Measurements from ENCODE around the gene SETDB1.

The SETDB1 gene

GRCh38 chr1:150887018-150887417 is 39.1 kb upstream of the SETDB1 start, which contains the start of gene CTXND2:
Gene CTXND2 (plus strand): TSS chr1:150887136. CDS start chr1:150912315, 25,179 bp downstream.
- H3K79me2 ChIP-seq (ENCODE audit: insufficient read depth, low read length): no peaks in the 10 kb centered on the region
- peaks cover 10% of the 10 kb centered on the region; the same call in 1 of the 2 replicates for H3F3A ChIP-seq (ENCODE audit: low read depth)
- no peak within 1 kb of the TSS for H3K9ac ChIP-seq (ENCODE audit: low read depth, low read length, poor library complexity, severe bottlenecking)
- no peaks in the 10 kb centered on the region for H3K9me3 ChIP-seq (ENCODE audit: insufficient read depth, low read depth, low read length)
- no peaks in the 10 kb centered on the region for H4K20me1 ChIP-seq (ENCODE audit: insufficient read depth, low read length, poor library complexity, severe bottlenecking)
- no peak for TF ChIP-seq CTCF (conservative IDR thresholded peaks at IDR 0.05; ENCODE audit: low read length)
- TF ChIP-seq EZH2phosphoT487 (IDR thresholded peaks at IDR 0.05; ENCODE audit: borderline replicate concordance): no peak
- H2AFZ ChIP-seq (ENCODE audit: low read length): no peak within 1 kb of the TSS
- no peaks in the 10 kb centered on the region for H3K9me2 ChIP-seq (replicated peaks; ENCODE audit: low read depth, low read length)
- no peaks in the 10 kb centered on the region for H3K27me3 ChIP-seq (ENCODE audit: insufficient read depth, low read length, poor library complexity, severe bottlenecking)
- H3K4me1 ChIP-seq (ENCODE audit: insufficient read depth, low read length, poor library complexity, severe bottlenecking): peaks cover 29% of the 10 kb centered on the region
- H3K4me3 ChIP-seq (ENCODE audit: low read length, poor library complexity, severe bottlenecking): no peak within 1 kb of the TSS
- no peak within 1 kb of the TSS for H3K4me2 ChIP-seq (ENCODE audit: low read depth, low read length, poor library complexity, severe bottlenecking)
- no peaks in the 10 kb centered on the region for H3K36me3 ChIP-seq (ENCODE audit: insufficient read depth, low read length)

GRCh38 chr1:150888727-150889126 is 37.4 kb upstream of the SETDB1 start:
- Histone ChIP-seq H2AFZ (ENCODE audit: low read length) (no peak overlapping the region), H4K20me1 (ENCODE audit: insufficient read depth, low read length, poor library complexity, severe bottlenecking) (no peaks in the 10 kb centered on the region), H3K9me2 (replicated peaks; ENCODE audit: low read depth, low read length) (no peaks in the 10 kb centered on the region), H3K36me3 (ENCODE audit: insufficient read depth, low read length) (no peaks in the 10 kb centered on the region), H3K9me3 (ENCODE audit: insufficient read depth, low read depth, low read length) (no peaks in the 10 kb centered on the region), H3K9ac (ENCODE audit: low read depth, low read length, poor library complexity, severe bottlenecking) (no peak overlapping the region), H3K27me3 (ENCODE audit: insufficient read depth, low read length, poor library complexity, severe bottlenecking) (no peaks in the 10 kb centered on the region), H3K4me3 (ENCODE audit: low read length, poor library complexity, severe bottlenecking) (no peak overlapping the region), H3K4me2 (ENCODE audit: low read depth, low read length, poor library complexity, severe bottlenecking) (no peak overlapping the region), H3K4me1 (ENCODE audit: insufficient read depth, low read length, poor library complexity, severe bottlenecking) (peaks cover 25% of the 10 kb centered on the region), H3F3A (ENCODE audit: low read depth) (peaks cover 10% of the 10 kb centered on the region; the same call in 1 of the 2 replicates), H3K79me2 (ENCODE audit: insufficient read depth, low read length) (no peaks in the 10 kb centered on the region)
- TF ChIP-seq CTCF (conservative IDR thresholded peaks at IDR 0.05; ENCODE audit: low read length) (no peak), EZH2phosphoT487 (IDR thresholded peaks at IDR 0.05; ENCODE audit: borderline replicate concordance) (no peak)

- TF ChIP-seq EZH2phosphoT487 (IDR thresholded peaks at IDR 0.05; ENCODE audit: borderline replicate concordance) (no peak), CTCF (conservative IDR thresholded peaks at IDR 0.05; ENCODE audit: low read length) (no peak)
- H3K4me2 ChIP-seq (ENCODE audit: low read depth, low read length, poor library complexity, severe bottlenecking): peak overlapping the region; percentile 64
- H2AFZ ChIP-seq (ENCODE audit: low read length): no peak overlapping the region
Measured at GRCh38 chr1:150890033-150890416, 36.1 kb upstream of the SETDB1 start.

More at GRCh38 chr1:150890033-150890416, 36.1 kb upstream of the SETDB1 start:
- Histone ChIP-seq H3K9me3 (ENCODE audit: insufficient read depth, low read depth, low read length) (no peaks in the 10 kb centered on the region), H3K9ac (ENCODE audit: low read depth, low read length, poor library complexity, severe bottlenecking) (peak overlapping the region; percentile 7), H3K4me3 (ENCODE audit: low read length, poor library complexity, severe bottlenecking) (peak overlapping the region; percentile 21), H3K36me3 (ENCODE audit: insufficient read depth, low read length) (no peaks in the 10 kb centered on the region), H3K4me1 (ENCODE audit: insufficient read depth, low read length, poor library complexity, severe bottlenecking) (peaks cover 25% of the 10 kb centered on the region), H3K9me2 (replicated peaks; ENCODE audit: low read depth, low read length) (no peaks in the 10 kb centered on the region), H3F3A (ENCODE audit: low read depth) (peaks cover 10% of the 10 kb centered on the region; the same call in 1 of the 2 replicates), H4K20me1 (ENCODE audit: insufficient read depth, low read length, poor library complexity, severe bottlenecking) (no peaks in the 10 kb centered on the region), H3K27me3 (ENCODE audit: insufficient read depth, low read length, poor library complexity, severe bottlenecking) (no peaks in the 10 kb centered on the region), H3K79me2 (ENCODE audit: insufficient read depth, low read length) (no peaks in the 10 kb centered on the region)

All from Loucy (cell line).